ENCODE results near the gene TP53TG5. TPM values are rescaled to one million over a fixed set of nuclear protein-coding genes. Genes with fewer than 3 reads are reported as not detected.
A peak's percentile ranks its signal among the peaks of the same experiment; 100 is the strongest.

TP53TG5 gene
- total RNA-seq, 1 experiment from 2014 or later = not detected

DNA sequence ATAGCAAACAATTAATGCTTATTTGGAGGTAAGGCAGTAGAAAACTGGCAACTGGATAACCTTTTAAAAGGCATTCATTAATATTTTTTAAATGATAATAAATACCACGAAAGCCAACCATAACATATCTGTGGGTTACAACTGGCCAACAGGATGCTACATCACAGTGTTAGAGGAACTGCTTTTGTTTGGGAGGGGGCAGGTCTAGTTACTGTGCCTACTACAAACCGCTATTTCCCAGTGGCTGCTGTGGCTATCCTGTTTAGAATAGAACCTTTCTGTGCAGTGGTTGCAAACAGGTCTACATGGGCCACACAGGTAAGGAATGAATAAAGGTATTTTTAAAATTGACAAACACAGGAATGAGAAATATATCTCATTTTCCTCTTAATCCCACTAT lies 38.8 kb upstream of the TP53TG5 start:
- peak; percentile 42 for DNase-seq
- H4K20me1 ChIP-seq (ENCODE audit: insufficient read depth, low read depth, low read length) = no peaks in the 10 kb centered on the region
- H3K27ac ChIP-seq (ENCODE audit: low read length) = 0 out of 2 replicates have a peak overlapping the region, but pooled peaks have one; percentile 15
- H3K27me3 ChIP-seq (ENCODE audit: low read length) = no peaks in the 10 kb centered on the region
- H3K9me2 ChIP-seq (replicated peaks; ENCODE audit: insufficient read depth, low read length) = no peaks in the 10 kb centered on the region
- H2AFZ ChIP-seq (ENCODE audit: low read length) = no peak overlapping the region
- peaks cover 30% of the 10 kb centered on the region for H3K79me2 ChIP-seq (ENCODE audit: low read length)
- peak overlapping the region; percentile 91 for H3K9ac ChIP-seq (ENCODE audit: low read length)
- H3K4me2 ChIP-seq (ENCODE audit: low read depth, low read length, poor library complexity, severe bottlenecking) = peak overlapping the region; percentile 94
- H3K4me3 ChIP-seq (ENCODE audit: low read length) = peak overlapping the region; percentile 85
- H3K36me3 ChIP-seq (ENCODE audit: insufficient read depth, low read length) = peaks cover 8% of the 10 kb centered on the region; the same call in 1 of the 2 replicates
- peaks cover 52% of the 10 kb centered on the region for H3K4me1 ChIP-seq (ENCODE audit: low read length)
- H3K9me3 ChIP-seq (ENCODE audit: low read length) = no peaks in the 10 kb centered on the region

GRCh38 chr20:45415822-45416637 lies 37.9 kb upstream of the TP53TG5 start, which contains the start of gene PIGT:
Gene PIGT (plus strand): TSS chr20:45416141. CDS start chr20:45416157, 16 bp downstream.
- no peaks in the 10 kb centered on the region for H3K9me3 ChIP-seq (ENCODE audit: low read length)
- H3K4me3 ChIP-seq (ENCODE audit: low read length) = peak within 1 kb of the TSS; percentile 85
- no peaks in the 10 kb centered on the region for H3K9me2 ChIP-seq (replicated peaks; ENCODE audit: insufficient read depth, low read length)
- H3K36me3 ChIP-seq (ENCODE audit: insufficient read depth, low read length) = peaks cover 8% of the 10 kb centered on the region; the same call in 1 of the 2 replicates
- DNase-seq = peak; percentile 95
- peak within 1 kb of the TSS; percentile 33; the same call in 1 of the 2 replicates for H2AFZ ChIP-seq (ENCODE audit: low read length)
- H3K79me2 ChIP-seq (ENCODE audit: low read length) = peaks cover 30% of the 10 kb centered on the region
- H4K20me1 ChIP-seq (ENCODE audit: insufficient read depth, low read depth, low read length) = no peaks in the 10 kb centered on the region
- peak within 1 kb of the TSS; percentile 91 for H3K9ac ChIP-seq (ENCODE audit: low read length)
- H3K4me1 ChIP-seq (ENCODE audit: low read length) = peaks cover 52% of the 10 kb centered on the region
- H3K4me2 ChIP-seq (ENCODE audit: low read depth, low read length, poor library complexity, severe bottlenecking) = peak within 1 kb of the TSS; percentile 94
- H3K27ac ChIP-seq (ENCODE audit: low read length) = 0 out of 2 replicates have a peak within 1 kb of the TSS, but pooled peaks have one; percentile 15
- H3K27me3 ChIP-seq (ENCODE audit: low read length) = no peaks in the 10 kb centered on the region

DNA sequence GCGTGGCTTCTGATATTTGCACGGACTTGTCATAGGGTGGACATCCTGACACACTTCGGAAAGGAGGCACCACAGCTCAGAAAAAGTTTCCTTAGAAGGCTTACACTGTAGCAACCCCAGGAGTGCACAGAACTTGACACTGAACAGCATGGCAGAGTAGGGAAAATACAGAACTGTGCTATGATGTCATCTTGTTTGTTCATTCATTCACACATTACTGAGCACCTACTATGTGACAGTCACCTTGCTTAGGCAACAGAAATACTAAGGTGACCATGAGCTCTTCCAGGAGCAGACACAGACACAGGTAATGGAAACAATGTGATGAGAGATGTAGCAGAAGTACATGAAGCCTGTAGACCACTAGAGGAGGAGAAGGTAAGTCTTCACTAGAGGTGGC lies 35.4 kb upstream of the TP53TG5 start:
- Histone ChIP-seq H3K4me3 (ENCODE audit: low read length) (no peak overlapping the region), H3K9me3 (ENCODE audit: low read length) (no peaks in the 10 kb centered on the region), H2AFZ (ENCODE audit: low read length) (no peak overlapping the region), H4K20me1 (ENCODE audit: insufficient read depth, low read depth, low read length) (no peaks in the 10 kb centered on the region), H3K9me2 (replicated peaks; ENCODE audit: insufficient read depth, low read length) (no peaks in the 10 kb centered on the region), H3K4me2 (ENCODE audit: low read depth, low read length, poor library complexity, severe bottlenecking) (no peak overlapping the region), H3K4me1 (ENCODE audit: low read length) (peaks cover 35% of the 10 kb centered on the region), H3K27me3 (ENCODE audit: low read length) (no peaks in the 10 kb centered on the region), H3K27ac (ENCODE audit: low read length) (no peak overlapping the region), H3K9ac (ENCODE audit: low read length) (no peak overlapping the region), H3K79me2 (ENCODE audit: low read length) (peaks cover 25% of the 10 kb centered on the region), H3K36me3 (ENCODE audit: insufficient read depth, low read length) (no peaks in the 10 kb centered on the region)
- DNase-seq = peak; percentile 29

DNA sequence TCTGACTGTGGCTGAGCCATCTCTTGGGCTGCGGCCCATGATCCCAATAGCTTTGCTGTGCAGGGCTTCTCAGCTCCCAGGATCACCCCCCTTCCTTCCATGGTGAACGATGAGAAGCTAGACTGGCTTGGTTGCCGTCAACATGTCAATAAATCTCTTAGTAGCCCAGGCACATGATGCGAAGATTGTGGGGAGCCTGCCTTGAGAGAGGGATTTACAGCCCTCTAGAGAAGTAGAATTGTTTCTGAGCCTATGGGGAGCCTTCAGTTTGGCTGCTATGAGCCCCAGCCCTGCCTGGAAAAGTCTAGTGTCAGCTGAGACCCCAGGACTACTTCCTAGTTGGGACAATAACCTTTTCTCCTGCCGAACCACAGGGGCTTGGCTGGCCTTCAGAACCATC lies 34.5 kb upstream of the TP53TG5 start:
- no peak for DNase-seq
- Histone ChIP-seq H3K9me3 (ENCODE audit: low read length) (no peaks in the 10 kb centered on the region), H3K4me2 (ENCODE audit: low read depth, low read length, poor library complexity, severe bottlenecking) (no peak overlapping the region), H3K9me2 (replicated peaks; ENCODE audit: insufficient read depth, low read length) (no peaks in the 10 kb centered on the region), H3K4me3 (ENCODE audit: low read length) (no peak overlapping the region), H3K36me3 (ENCODE audit: insufficient read depth, low read length) (no peaks in the 10 kb centered on the region), H3K27me3 (ENCODE audit: low read length) (no peaks in the 10 kb centered on the region), H4K20me1 (ENCODE audit: insufficient read depth, low read depth, low read length) (no peaks in the 10 kb centered on the region), H3K9ac (ENCODE audit: low read length) (no peak overlapping the region), H3K27ac (ENCODE audit: low read length) (no peak overlapping the region), H3K79me2 (ENCODE audit: low read length) (peaks cover 17% of the 10 kb centered on the region), H2AFZ (ENCODE audit: low read length) (no peak overlapping the region), H3K4me1 (ENCODE audit: low read length) (peaks cover 27% of the 10 kb centered on the region)

DNA sequence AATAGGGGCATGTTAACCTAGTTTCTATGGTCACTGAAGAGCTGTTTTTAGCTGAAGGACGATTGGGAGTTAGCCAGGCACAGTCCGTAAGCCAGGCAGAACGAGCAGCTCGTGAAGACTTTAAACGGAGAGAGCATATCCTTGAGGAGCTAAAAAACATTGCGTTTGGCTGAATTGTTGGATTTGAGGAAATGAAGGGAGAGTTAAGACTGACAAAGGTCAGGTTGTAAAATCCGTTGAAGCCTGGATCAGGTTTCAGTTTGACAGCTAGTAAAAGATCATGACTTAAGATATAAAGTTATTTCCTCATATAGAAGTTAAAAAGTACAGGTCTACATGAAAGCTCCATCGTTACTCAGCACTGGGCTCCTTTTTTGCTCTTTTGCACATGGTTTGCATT lies 32.8 kb upstream of the TP53TG5 start:
- no peak overlapping the region for H3K4me2 ChIP-seq (ENCODE audit: low read depth, low read length, poor library complexity, severe bottlenecking)
- no peak overlapping the region for H3K9ac ChIP-seq (ENCODE audit: low read length)
- no peaks in the 10 kb centered on the region for H3K9me2 ChIP-seq (replicated peaks; ENCODE audit: insufficient read depth, low read length)
- no peaks in the 10 kb centered on the region for H3K79me2 ChIP-seq (ENCODE audit: low read length)
- no peak overlapping the region for H3K4me3 ChIP-seq (ENCODE audit: low read length)
- H3K27me3 ChIP-seq (ENCODE audit: low read length) = no peaks in the 10 kb centered on the region
- DNase-seq = no peak
- H2AFZ ChIP-seq (ENCODE audit: low read length) = no peak overlapping the region
- no peak overlapping the region for H3K27ac ChIP-seq (ENCODE audit: low read length)
- H3K9me3 ChIP-seq (ENCODE audit: low read length) = no peaks in the 10 kb centered on the region
- H3K36me3 ChIP-seq (ENCODE audit: insufficient read depth, low read length) = no peaks in the 10 kb centered on the region
- H4K20me1 ChIP-seq (ENCODE audit: insufficient read depth, low read depth, low read length) = no peaks in the 10 kb centered on the region; the same call in 1 of the 2 replicates
- H3K4me1 ChIP-seq (ENCODE audit: low read length) = peaks cover 16% of the 10 kb centered on the region

GRCh38 chr20:45409521-45410272 lies 31.6 kb upstream of the TP53TG5 start:
- Histone ChIP-seq H3K9me3 (ENCODE audit: low read length) (no peaks in the 10 kb centered on the region), H3K9ac (ENCODE audit: low read length) (no peak overlapping the region), H2AFZ (ENCODE audit: low read length) (no peak overlapping the region), H4K20me1 (ENCODE audit: insufficient read depth, low read depth, low read length) (no peaks in the 10 kb centered on the region; the same call in 1 of the 2 replicates), H3K9me2 (replicated peaks; ENCODE audit: insufficient read depth, low read length) (no peaks in the 10 kb centered on the region), H3K36me3 (ENCODE audit: insufficient read depth, low read length) (no peaks in the 10 kb centered on the region), H3K4me2 (ENCODE audit: low read depth, low read length, poor library complexity, severe bottlenecking) (no peak overlapping the region), H3K79me2 (ENCODE audit: low read length) (no peaks in the 10 kb centered on the region), H3K4me1 (ENCODE audit: low read length) (peaks cover 6% of the 10 kb centered on the region), H3K27me3 (ENCODE audit: low read length) (no peaks in the 10 kb centered on the region), H3K4me3 (ENCODE audit: low read length) (no peak overlapping the region), H3K27ac (ENCODE audit: low read length) (no peak overlapping the region)
- no peak for DNase-seq

DNA sequence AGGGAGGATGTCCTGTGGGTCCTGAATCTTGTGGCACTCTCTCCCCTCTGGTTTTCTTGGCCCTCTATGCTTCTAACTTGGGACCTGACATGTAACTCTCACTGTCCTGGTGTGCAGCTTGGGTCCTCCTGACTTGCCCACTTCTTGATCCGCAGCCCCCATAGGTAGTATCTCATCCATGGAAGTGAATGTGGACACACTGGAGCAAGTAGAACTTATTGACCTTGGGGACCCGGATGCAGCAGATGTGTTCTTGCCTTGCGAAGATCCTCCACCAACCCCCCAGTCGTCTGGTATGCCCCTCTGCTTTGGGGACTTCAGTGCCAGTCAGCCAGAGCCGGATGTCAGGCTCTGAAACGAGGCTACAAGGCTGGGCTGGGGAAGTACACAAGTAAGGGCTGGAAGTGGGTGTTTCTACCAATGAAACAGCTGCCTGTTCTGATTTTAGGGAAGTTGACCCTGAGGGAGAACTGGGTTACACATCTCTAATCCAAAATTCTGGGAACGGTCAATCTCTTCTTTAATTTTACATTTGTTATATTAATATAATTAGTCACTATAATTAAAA lies 30.6 kb upstream of the TP53TG5 start:
- no peak overlapping the region for H3K27ac ChIP-seq (ENCODE audit: low read length)
- H3K27me3 ChIP-seq (ENCODE audit: low read length) = no peaks in the 10 kb centered on the region
- H3K36me3 ChIP-seq (ENCODE audit: insufficient read depth, low read length) = no peaks in the 10 kb centered on the region
- H3K4me2 ChIP-seq (ENCODE audit: low read depth, low read length, poor library complexity, severe bottlenecking) = no peak overlapping the region
- no peak overlapping the region for H3K9ac ChIP-seq (ENCODE audit: low read length)
- no peaks in the 10 kb centered on the region for H3K9me2 ChIP-seq (replicated peaks; ENCODE audit: insufficient read depth, low read length)
- no peaks in the 10 kb centered on the region for H3K9me3 ChIP-seq (ENCODE audit: low read length)
- no peaks in the 10 kb centered on the region for H3K79me2 ChIP-seq (ENCODE audit: low read length)
- DNase-seq = no peak
- no peaks in the 10 kb centered on the region for H3K4me1 ChIP-seq (ENCODE audit: low read length)
- no peak overlapping the region for H2AFZ ChIP-seq (ENCODE audit: low read length)
- no peak overlapping the region for H3K4me3 ChIP-seq (ENCODE audit: low read length)
- H4K20me1 ChIP-seq (ENCODE audit: insufficient read depth, low read depth, low read length) = no peaks in the 10 kb centered on the region; the same call in 1 of the 2 replicates
